ENCODE data around the gene PPP2R3B. TPM values are rescaled to one million over a fixed set of nuclear protein-coding genes. Genes with fewer than 3 reads are reported as not detected.

Gene PPP2R3B
- total RNA-seq, 4 donors from 2014 or later: 9.7 to 15.2 (median 12.3) TPM

DNA sequence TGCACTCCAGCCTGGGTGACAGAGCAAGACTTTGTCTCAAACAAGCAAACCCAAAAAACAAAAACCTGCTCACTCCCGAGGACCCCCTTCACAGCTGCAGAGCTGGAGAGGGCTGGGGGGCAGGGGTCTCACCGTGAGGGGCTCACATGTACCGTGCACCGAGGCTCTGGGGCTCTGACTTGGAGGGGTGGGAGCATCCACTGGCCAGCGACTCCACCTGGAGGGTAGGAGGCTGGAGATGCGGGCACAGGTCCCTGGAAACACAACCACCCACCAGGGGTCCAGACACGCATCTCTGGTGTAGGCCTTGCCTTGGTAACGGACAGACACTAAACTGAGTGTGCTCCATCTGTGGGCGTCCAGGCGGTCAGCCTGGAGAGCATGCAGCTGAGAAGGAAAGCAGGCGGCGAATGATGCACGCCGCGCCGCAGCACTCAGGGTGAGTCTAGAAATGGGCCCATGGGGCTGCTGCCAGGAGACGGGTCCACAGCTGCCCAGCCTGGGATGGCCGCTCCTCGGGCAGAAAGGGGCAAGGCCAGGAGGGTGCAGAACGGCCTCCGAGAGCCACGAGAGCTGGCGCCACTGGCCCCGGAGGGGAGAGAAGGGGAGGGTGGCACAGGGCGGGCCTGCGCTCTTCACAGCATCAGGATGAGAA lies 26.1 kb downstream of the PPP2R3B start:
- Histone ChIP-seq H3K4me1 (no peaks in the 10 kb centered on the region), H3K27me3 (no peaks in the 10 kb centered on the region), H3K4me3 (replicated peaks in 1 of 3) (no peak overlapping the region), H3K27ac (no peak overlapping the region), H3K36me3 (peaks cover 3 to 4% of the 10 kb centered on the region in 2 donors), H3K9me3 (no peaks in the 10 kb centered on the region)
- WGBS, 2 donors: 87 to 96% methylated on average over 19 to 24 of the region's 26 CpGs
- no peak for DNase-seq
- intact Hi-C loops (cut with DNase I): no loop called here
- TF ChIP-seq, protein P1, sequence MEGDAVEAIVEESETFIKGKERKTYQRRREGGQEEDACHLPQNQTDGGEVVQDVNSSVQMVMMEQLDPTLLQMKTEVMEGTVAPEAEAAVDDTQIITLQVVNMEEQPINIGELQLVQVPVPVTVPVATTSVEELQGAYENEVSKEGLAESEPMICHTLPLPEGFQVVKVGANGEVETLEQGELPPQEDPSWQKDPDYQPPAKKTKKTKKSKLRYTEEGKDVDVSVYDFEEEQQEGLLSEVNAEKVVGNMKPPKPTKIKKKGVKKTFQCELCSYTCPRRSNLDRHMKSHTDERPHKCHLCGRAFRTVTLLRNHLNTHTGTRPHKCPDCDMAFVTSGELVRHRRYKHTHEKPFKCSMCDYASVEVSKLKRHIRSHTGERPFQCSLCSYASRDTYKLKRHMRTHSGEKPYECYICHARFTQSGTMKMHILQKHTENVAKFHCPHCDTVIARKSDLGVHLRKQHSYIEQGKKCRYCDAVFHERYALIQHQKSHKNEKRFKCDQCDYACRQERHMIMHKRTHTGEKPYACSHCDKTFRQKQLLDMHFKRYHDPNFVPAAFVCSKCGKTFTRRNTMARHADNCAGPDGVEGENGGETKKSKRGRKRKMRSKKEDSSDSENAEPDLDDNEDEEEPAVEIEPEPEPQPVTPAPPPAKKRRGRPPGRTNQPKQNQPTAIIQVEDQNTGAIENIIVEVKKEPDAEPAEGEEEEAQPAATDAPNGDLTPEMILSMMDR (IDR thresholded peaks at IDR 0.05): no peak
- no peak for TF ChIP-seq POLR2A (IDR thresholded peaks at IDR 0.05)

- H3K9me3 ChIP-seq: no peaks in the 10 kb centered on the region
- no peak overlapping the region for H3K27ac ChIP-seq
- TF ChIP-seq, protein P1 (IDR thresholded peaks at IDR 0.05): no peak
- no peak for TF ChIP-seq POLR2A (IDR thresholded peaks at IDR 0.05)
- WGBS, 2 donors: 94 to 96% methylated on average over 45 to 49 of the region's 49 CpGs
- H3K4me3 ChIP-seq (replicated peaks in 1 of 3): no peak overlapping the region
- peaks cover 3 to 4% of the 10 kb centered on the region in 2 donors for H3K36me3 ChIP-seq
- H3K27me3 ChIP-seq: no peaks in the 10 kb centered on the region
- no peaks in the 10 kb centered on the region for H3K4me1 ChIP-seq
- no peak for DNase-seq
- intact Hi-C loops (cut with DNase I): no loop called here
Observed at GRCh38 chrX:358651-359143, 28.0 kb downstream of the PPP2R3B start.

DNA sequence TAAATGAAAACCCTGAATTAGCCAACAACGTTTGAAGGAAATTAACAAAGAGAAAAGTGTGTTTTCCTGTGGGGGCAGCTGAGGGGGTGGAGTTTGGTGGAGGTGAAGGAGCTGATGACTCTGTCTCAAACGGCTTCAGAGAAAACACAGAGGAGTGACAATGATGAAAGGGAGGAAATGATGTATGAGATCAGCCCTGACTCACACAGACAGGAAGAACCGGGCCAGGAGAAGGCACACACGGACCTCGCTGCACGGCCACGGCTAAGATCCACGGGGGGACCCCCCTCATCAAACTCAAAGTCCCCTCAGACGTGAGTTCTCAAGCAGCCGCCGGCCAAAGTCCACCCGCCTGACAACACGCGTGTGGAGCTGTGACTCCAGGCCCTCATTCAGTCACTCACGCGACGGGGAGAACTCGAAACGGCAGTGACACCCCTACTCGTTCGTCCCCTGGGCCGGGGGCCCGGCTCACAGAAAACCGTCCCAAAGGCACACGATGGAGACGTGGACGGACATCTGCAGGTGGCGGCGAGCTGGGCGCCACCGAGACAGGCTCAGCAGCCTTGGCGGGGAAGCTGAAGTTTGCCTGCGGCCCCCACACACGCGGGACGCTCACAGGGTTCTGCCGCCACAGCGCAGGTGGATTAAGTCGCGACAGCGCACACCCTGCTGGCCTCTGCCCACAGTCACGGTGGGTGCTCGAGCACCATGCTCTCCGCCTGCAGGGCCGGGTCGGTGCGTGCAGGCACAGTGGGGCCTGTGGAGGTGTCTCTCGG lies 28.8 kb downstream of the PPP2R3B start:
- no peak for DNase-seq
- 89 to 90% methylated on average over 28 to 48 of the region's 48 CpGs for WGBS, 2 donors
- no peaks in the 10 kb centered on the region for H3K27me3 ChIP-seq
- peaks cover 3 to 4% of the 10 kb centered on the region in 2 donors for H3K36me3 ChIP-seq
- H3K4me3 ChIP-seq (replicated peaks in 1 of 3): no peak overlapping the region
- intact Hi-C loops (cut with DNase I): no loop called here
- no peak for TF ChIP-seq POLR2A (IDR thresholded peaks at IDR 0.05)
- TF ChIP-seq, protein P1 (IDR thresholded peaks at IDR 0.05): no peak
- H3K9me3 ChIP-seq: no peaks in the 10 kb centered on the region
- H3K4me1 ChIP-seq: no peaks in the 10 kb centered on the region
- H3K27ac ChIP-seq: no peak overlapping the region

DNA sequence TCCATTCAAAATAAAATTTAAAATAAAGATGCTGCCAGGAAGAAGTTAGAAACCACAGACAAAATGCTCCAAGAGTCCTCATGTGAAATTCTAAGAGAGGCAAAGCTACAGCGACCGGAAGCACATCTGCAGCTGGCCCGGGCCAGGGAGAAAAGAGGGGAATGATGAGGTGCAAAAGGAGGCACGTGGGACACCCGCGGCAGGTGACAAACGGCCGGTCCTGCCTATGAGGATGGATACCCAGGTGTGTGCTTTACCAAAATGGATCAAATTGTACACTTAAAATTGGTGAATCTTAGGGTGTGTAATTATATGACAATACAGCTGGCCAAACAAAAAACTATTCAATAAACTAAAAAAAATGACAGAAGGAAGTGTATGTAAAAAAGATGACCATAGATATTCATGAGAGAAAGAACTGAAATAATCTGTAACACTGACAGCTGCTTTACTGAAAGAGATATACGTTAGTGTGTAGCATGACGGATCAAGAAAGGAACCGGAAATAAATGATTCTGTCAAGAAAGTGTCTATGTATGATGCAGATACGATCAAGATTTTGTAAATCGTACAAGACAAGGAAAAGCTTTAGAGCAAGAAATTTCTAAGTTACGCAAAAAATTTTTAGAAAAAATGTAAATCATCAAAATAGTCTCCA lies 29.5 kb downstream of the PPP2R3B start:
- intact Hi-C loops (cut with DNase I): no loop called here
- Histone ChIP-seq H3K4me3 (replicated peaks in 1 of 3) (no peak overlapping the region), H3K9me3 (no peaks in the 10 kb centered on the region), H3K27ac (no peak overlapping the region), H3K27me3 (no peaks in the 10 kb centered on the region), H3K36me3 (peaks cover 3 to 4% of the 10 kb centered on the region in 2 donors), H3K4me1 (no peaks in the 10 kb centered on the region)
- no peak for TF ChIP-seq POLR2A (IDR thresholded peaks at IDR 0.05)
- TF ChIP-seq, protein P1 (IDR thresholded peaks at IDR 0.05): no peak
- no peak for DNase-seq
- 89 to 93% methylated on average over 14 of the region's 14 CpGs for WGBS, 2 donors
